ENCODE data around the gene PJA1.

Gene PJA1

DNA sequence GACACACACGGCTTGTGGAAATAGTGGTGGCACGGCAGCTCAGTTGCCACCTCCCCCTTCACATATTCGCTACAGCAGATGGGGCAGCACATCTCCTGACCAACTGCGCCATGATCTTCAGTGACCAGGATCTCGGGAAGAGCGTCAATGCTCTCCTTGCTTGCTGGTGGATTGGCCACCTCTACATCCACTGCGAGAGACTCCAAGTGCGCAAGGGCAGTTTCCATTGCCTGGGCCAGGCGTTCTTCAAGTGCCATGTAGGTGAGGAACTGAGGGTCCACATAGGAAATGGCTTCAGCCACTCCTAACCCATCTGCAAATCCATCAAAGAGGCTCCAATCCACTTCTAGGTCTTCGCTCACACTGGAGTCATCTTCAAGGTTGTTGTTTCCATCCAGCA is 3.9 kb downstream of the PJA1 start:
- Histone ChIP-seq H4K20me1 (peaks cover 0 to 63% (median 37%) of the 10 kb centered on the region in 11 experiments; a peak in 16 of 22 replicates), H3K36me3 (peaks cover 0 to 20% (median 16%) of the 10 kb centered on the region in 11 experiments; a peak in 13 of 22 replicates), H3K4me1 (peaks cover 0 to 16% (median 9%) of the 10 kb centered on the region in 10 experiments; a peak in 15 of 20 replicates), H3K9me3 (replicated peaks in 1 of 11) (no peaks in the 10 kb centered on the region), H3K27ac (no peak overlapping the region), H3K27me3 (peaks cover 35 to 88% (median 74%) of the 10 kb centered on the region in 11 experiments), H3K4me3 (no peak overlapping the region), H3K9ac (no peak overlapping the region), H3K4me2 (no peak overlapping the region)
- TF ChIP-seq Cebpa-rat (IDR thresholded peaks at IDR 0.05) = no peak

DNA sequence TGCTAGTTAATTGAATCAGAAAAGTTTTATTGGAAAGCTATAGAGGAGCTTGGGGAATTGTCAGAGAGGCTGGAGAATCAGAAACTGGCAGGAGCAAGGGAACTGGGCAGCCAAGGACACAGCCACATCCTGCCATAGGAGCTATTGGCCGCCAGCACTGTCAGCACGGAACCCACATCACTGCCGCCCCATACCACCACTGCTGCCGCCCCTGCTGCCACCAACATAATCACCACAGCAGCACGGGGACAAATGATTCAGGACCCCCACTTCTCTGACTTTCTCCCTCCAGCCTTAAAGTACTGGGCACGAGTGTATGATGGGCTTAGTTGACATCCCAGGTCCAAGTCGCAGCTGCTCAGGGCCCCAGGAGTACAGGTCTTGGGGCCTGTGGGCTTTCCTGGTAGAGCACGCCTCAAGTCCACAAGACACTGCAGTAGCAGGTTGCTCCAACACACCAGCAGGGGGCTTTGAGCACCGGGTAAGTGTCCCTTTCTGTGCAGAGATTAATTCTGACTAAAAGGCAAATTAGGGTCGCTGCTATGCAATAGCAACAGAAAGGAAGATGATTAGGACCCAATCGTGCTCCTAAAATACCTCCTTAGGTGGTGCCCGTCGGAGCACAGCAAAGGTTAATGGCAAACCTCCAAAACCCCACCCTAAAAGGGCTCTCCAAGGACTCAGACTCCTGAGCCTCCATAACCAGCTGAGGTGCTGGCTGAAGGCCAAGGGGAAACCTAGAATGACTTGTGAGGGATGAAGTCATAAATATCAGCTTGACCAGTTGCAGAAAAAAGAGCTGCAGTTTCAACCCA is 6.9 kb downstream of the PJA1 start:
- H3K4me2 ChIP-seq = no peak overlapping the region
- no peak for TF ChIP-seq Cebpa-rat (IDR thresholded peaks at IDR 0.05)
- peaks cover 0 to 58% (median 35%) of the 10 kb centered on the region in 11 experiments; a peak in 16 of 22 replicates for H4K20me1 ChIP-seq
- peaks cover 0 to 20% (median 16%) of the 10 kb centered on the region in 11 experiments; a peak in 13 of 22 replicates for H3K36me3 ChIP-seq
- H3K27ac ChIP-seq = no peak overlapping the region
- H3K27me3 ChIP-seq = peaks cover 61 to 100% (median 97%) of the 10 kb centered on the region in 11 experiments
- peaks cover 0 to 8% (median 3%) of the 10 kb centered on the region in 10 experiments; a peak in 8 of 20 replicates for H3K4me1 ChIP-seq
- H3K4me3 ChIP-seq = no peak overlapping the region
- no peak overlapping the region for H3K9ac ChIP-seq
- no peaks in the 10 kb centered on the region for H3K9me3 ChIP-seq (replicated peaks in 1 of 11)

DNA sequence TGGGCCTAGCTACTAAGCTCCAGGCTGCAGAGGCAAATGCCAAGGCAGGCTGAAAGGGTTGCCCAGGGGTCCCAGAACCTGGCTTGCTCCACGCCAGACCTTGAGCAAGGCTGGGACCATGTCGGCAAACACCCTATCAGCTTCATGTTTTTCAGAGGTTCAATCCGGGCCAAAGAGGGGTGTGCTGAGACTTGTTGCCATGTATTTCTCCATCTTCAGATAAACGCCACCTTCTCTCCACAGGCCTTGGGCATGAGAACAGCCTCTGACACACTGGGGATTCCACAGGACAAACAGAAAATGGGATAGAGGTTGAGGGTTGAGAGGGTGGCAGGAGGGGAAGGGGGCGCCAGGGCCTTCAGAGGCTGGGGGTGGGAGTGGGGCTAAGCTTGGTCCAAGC is 8.6 kb downstream of the PJA1 start:
- Histone ChIP-seq H3K36me3 (peaks cover 0 to 8% (median 5%) of the 10 kb centered on the region in 11 experiments; a peak in 12 of 22 replicates), H3K4me1 (peaks cover 0 to 19% (median 13%) of the 10 kb centered on the region in 10 experiments; a peak in 15 of 20 replicates), H3K9ac (no peak overlapping the region), H3K9me3 (replicated peaks in 1 of 11) (no peaks in the 10 kb centered on the region), H3K27me3 (peaks cover 69 to 100% (median 99%) of the 10 kb centered on the region in 11 experiments), H3K4me3 (no peak overlapping the region), H3K27ac (no peak overlapping the region), H4K20me1 (peaks cover 0 to 41% (median 18%) of the 10 kb centered on the region in 11 experiments; a peak in 13 of 22 replicates), H3K4me2 (no peak overlapping the region)
- TF ChIP-seq Cebpa-rat (IDR thresholded peaks at IDR 0.05) = no peak

DNA sequence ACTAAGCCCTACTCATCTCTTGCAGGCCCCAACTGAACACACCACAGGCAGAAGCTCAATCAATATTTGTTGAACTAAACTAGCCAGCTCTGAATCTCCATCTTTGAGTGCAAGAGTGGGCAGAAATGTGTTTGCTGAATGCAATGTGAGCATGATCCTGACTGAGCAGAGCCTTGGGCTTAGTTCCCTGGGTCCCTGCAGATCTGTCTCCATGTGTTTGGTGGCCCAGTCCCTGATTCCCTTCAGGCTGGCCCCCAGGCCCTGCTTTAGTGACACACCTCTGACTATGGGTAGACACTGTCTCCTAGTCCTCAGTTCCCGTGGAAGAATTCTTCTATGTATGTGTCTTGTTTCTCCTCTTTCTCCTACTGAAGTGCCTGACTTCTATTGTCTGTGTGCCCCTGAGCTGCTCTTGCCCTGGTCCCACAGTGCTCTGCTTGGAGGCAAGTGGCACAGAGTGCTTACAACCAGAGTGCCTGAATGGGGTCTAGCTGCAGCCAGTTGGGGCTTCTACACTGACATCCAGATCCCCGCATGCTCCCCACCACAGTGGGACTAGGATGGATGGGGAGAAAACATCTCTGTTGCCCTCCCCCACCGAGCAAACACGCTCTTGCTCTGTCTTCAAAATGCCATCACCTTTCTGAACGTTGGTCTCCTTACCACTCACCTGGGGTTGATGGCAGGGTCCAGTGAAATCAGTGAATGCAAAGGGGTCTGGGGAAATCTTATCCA is 9.3 kb downstream of the PJA1 start:
- Histone ChIP-seq H4K20me1 (peaks cover 0 to 34% (median 11%) of the 10 kb centered on the region in 11 experiments; a peak in 10 of 22 replicates), H3K4me3 (no peak overlapping the region), H3K27me3 (peaks cover 75 to 100% (median 99%) of the 10 kb centered on the region in 11 experiments), H3K27ac (no peak overlapping the region), H3K9me3 (replicated peaks in 1 of 11) (no peaks in the 10 kb centered on the region), H3K4me1 (peaks cover 0 to 19% (median 13%) of the 10 kb centered on the region in 10 experiments; a peak in 15 of 20 replicates), H3K9ac (no peak overlapping the region), H3K4me2 (no peak overlapping the region), H3K36me3 (peaks cover 0 to 3% (median 0%) of the 10 kb centered on the region in 11 experiments; a peak in 2 of 22 replicates)
- no peak for TF ChIP-seq Cebpa-rat (IDR thresholded peaks at IDR 0.05)

DNA sequence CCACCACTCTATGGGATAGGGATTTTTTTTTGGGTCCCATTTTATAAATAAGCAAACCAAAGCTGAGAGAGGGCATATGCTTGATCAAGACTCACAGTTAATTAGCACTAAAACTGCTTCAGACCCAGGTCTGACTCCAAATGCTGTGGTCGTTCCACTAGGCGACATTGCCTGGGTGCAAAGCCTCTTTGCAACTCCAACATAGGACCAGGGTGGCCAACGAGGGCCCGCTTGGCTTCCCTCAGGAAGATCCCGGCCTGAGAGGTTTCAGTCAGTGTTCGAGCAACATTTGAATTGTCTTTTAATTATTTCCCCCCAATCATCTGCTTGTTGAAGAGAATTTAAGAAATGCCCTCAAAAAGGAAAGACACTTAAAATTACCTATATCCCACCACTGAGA is 11.2 kb downstream of the PJA1 start:
- H3K4me1 ChIP-seq = peaks cover 0 to 16% (median 12%) of the 10 kb centered on the region in 10 experiments; a peak in 15 of 20 replicates
- H3K4me3 ChIP-seq = no peak overlapping the region
- peaks cover 0 to 25% (median 5%) of the 10 kb centered on the region in 11 experiments; a peak in 9 of 22 replicates for H4K20me1 ChIP-seq
- H3K27ac ChIP-seq = no peak overlapping the region
- TF ChIP-seq Cebpa-rat (IDR thresholded peaks at IDR 0.05) = no peak
- H3K36me3 ChIP-seq = no peaks in the 10 kb centered on the region
- no peak overlapping the region for H3K9ac ChIP-seq
- H3K9me3 ChIP-seq (replicated peaks in 1 of 11) = no peaks in the 10 kb centered on the region
- peaks cover 78 to 97% (median 95%) of the 10 kb centered on the region in 11 experiments for H3K27me3 ChIP-seq
- H3K4me2 ChIP-seq = no peak overlapping the region

DNA sequence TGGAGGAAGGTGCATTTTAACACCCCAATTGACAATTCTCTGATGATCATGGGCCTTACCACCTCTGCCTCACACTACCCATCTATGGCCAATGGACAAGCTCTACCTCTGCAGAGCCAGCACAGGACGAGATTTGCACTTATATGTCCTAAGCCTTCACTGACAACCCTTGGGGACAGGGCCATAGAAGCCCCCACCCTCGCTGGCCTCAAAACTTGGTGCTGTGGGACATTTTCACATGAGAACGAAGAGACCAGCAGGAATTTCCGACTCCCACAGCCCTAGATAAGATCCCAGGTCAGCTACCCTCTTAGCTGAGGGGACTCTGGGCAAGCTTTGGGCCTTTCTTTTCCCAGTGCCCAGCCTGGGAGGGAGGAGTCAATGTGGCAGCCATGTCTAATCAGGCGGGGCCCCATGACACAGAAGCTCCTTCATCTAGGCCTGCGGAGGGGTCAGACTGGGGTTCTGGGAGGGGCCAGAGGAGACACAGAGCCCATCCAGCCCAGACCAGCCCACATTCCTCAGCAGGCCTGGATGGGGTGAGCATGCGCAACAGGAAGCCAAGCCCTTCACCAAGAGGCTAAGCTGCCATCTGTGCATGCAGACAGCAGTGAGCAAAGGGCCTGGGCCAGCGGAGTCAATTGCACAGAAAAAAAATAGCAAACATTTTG is 12.1 kb downstream of the PJA1 start:
- H3K4me3 ChIP-seq = no peak overlapping the region
- H3K4me1 ChIP-seq = peaks cover 0 to 15% (median 8%) of the 10 kb centered on the region in 10 experiments; a peak in 14 of 20 replicates
- no peaks in the 10 kb centered on the region for H3K9me3 ChIP-seq (replicated peaks in 1 of 11)
- H3K36me3 ChIP-seq = no peaks in the 10 kb centered on the region
- H3K27ac ChIP-seq = no peak overlapping the region
- no peak for TF ChIP-seq Cebpa-rat (IDR thresholded peaks at IDR 0.05)
- H3K4me2 ChIP-seq = peak overlapping the region in 6 of 11 experiments; percentile 2 to 52 (median 24); a peak in 8 of 22 replicates
- peaks cover 72 to 97% (median 95%) of the 10 kb centered on the region in 11 experiments for H3K27me3 ChIP-seq
- no peak overlapping the region for H3K9ac ChIP-seq
- peaks cover 0 to 16% (median 4%) of the 10 kb centered on the region in 11 experiments; a peak in 9 of 22 replicates for H4K20me1 ChIP-seq

GRCh38 chrX:69152417-69152841 is 12.8 kb downstream of the PJA1 start:
- H3K4me2 ChIP-seq = peak overlapping the region in 6 of 11 experiments; percentile 2 to 52 (median 24); a peak in 8 of 22 replicates
- H3K4me3 ChIP-seq = no peak overlapping the region
- peaks cover 65 to 97% (median 93%) of the 10 kb centered on the region in 11 experiments for H3K27me3 ChIP-seq
- H3K9me3 ChIP-seq (replicated peaks in 1 of 11) = no peaks in the 10 kb centered on the region
- no peaks in the 10 kb centered on the region for H3K36me3 ChIP-seq
- H4K20me1 ChIP-seq = peaks cover 0 to 9% (median 0%) of the 10 kb centered on the region in 11 experiments; a peak in 7 of 22 replicates
- H3K27ac ChIP-seq = no peak overlapping the region
- H3K9ac ChIP-seq = no peak overlapping the region; a peak in 1 of 22 replicates
- peaks cover 0 to 15% (median 8%) of the 10 kb centered on the region in 10 experiments; a peak in 14 of 20 replicates for H3K4me1 ChIP-seq
- no peak for TF ChIP-seq Cebpa-rat (IDR thresholded peaks at IDR 0.05)

DNA sequence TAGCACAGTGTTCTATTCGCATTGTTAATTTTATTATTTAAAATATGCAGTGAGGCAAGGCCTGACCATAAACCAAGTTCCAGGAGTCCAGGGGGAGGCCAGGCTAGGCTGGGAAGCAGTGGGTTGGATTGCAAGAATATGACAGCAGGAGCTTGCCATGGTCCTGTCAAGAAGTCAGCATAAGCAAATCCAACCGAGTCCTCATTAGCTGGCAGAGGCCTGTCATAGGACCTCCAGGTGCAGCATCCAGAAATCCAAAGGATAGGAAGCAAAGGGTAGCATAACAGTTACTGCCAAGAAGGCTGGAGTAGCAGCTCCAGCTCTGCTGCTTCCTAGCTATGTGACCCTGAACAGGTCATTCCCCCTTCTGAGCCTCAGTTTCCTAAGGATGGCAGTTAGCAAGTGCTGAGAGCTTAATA is 13.4 kb downstream of the PJA1 start:
- H3K4me3 ChIP-seq = no peak overlapping the region
- H3K27ac ChIP-seq = no peak overlapping the region
- H3K9me3 ChIP-seq (replicated peaks in 1 of 11) = no peaks in the 10 kb centered on the region
- H3K9ac ChIP-seq = no peak overlapping the region
- TF ChIP-seq Cebpa-rat (IDR thresholded peaks at IDR 0.05) = no peak
- H3K36me3 ChIP-seq = no peaks in the 10 kb centered on the region
- peaks cover 0 to 7% (median 0%) of the 10 kb centered on the region in 11 experiments; a peak in 7 of 22 replicates for H4K20me1 ChIP-seq
- H3K27me3 ChIP-seq = peaks cover 61 to 97% (median 90%) of the 10 kb centered on the region in 11 experiments
- H3K4me2 ChIP-seq = peak overlapping the region in 2 of 11 experiments; percentile 2 to 29; a peak in 2 of 22 replicates
- peaks cover 0 to 15% (median 8%) of the 10 kb centered on the region in 10 experiments; a peak in 14 of 20 replicates for H3K4me1 ChIP-seq
